HG03196 (cell line): ENCODE data around the gene TFDP2.
"Not testable (repeated sequence)": the region's sequence is repeated elsewhere in the genome, so short reads cannot be mapped to it uniquely, and the experiment has no call there.

Source experiments
- ATAC-seq: cut with Tn5 transposase; IDR thresholded peaks from one replicate; pipeline ENCODE4 v1.9.1; 2021; ENCODE audit not compliant: unreplicated experiment

The TFDP2 gene

GRCh38 chr3:142027300-142027699 is 122.0 kb downstream of the TFDP2 start:
- no peak for ATAC-seq

DNA sequence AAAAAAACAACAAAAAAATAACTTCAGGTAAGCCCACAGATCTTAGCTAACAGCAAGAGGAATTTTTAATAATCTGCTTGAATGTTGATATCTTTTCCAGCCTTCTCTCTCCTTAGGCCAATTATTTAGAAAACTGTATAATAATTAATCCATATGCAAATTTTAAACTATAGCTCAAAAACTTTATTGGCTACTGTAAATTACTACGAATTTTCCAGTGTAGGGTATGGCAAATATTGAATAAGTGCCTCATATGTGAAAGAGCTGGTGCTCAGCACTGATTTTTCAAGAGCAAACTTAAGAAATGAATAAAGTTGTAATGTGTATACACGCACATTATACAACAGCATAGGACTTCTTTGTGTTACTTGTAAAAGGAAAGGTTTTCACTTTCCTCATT is 123.0 kb downstream of the TFDP2 start:
- no peak for ATAC-seq

- peak; percentile 53 for ATAC-seq
Measured at GRCh38 chr3:142022381-142022780, 127.0 kb downstream of the TFDP2 start.

- ATAC-seq = no peak
Measured at GRCh38 chr3:142021127-142021526, 128.2 kb downstream of the TFDP2 start.

DNA sequence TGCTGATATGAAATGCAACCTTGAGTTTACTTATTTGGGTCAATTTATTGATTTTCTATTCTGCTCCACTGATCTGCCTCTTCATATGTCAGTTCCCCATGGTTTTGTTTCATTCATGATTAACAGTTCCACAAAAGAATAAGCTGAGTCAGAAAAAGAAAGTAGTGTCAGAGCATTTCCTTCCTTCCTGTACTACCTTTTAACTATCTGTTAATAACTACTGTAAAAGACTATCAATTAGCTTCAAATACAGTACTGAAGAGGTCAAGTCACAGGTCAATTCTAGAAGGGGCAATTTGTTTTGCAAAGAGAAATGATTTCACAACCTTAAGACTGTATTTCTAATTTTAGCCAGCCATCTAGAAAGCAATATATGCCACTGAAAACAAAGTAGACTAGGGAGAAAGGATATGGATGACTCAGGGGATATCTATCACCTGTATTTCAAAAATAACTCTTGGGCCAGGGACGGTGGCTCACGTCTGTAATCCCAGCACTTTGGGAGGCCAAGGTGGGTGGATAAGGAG is 129.5 kb downstream of the TFDP2 start:
- ATAC-seq = peak; percentile 71

DNA sequence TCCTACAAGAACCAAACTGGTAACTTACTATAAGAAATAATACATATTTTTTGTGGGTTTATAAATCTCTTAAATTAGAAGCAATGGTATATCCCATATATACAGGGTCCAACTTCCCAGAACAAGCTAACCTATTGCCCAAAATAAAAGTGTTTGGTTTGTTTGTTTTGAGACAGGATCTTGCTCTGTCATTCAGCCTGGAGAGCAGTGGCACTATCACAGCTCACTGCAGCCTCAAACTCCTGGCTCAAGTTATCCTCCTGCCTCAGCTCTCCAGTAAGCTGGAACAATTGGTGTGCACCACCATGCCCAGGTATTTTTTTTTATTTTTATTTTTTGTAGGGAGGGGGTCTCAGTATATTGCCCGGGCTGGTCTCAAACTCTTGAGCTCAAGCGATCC is 135.4 kb downstream of the TFDP2 start:
- no peak for ATAC-seq

DNA sequence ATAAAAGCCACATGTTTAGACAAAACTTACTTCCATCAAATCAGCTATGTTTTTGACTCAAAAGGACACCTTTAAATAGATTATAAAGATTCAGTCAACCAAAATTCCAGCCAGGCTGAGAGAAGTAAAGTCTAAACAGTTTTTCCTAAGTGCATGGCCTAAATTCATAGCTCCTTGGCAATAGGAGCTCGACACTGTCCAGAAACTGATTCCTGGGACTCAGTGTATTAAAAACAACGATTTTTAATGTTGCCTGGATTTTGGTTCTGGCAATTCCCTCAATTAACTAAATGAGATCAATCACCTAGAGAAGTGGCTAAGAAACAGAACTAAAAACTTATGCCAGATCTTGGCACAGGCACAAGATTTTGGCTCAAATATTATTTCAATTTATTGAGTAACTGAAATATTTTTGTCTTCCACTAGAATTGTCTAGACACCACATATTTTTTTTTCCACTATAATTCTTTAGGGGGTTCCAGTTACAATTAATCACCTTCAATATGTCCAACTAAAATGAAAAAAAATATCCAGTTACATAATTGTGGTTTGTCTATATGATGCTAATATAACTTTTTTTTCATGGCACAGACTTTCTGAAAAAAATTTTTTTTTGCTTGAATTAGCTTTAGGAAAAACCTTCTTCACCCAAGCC is 135.9 kb downstream of the TFDP2 start:
- ATAC-seq = no peak

GRCh38 chr3:142009029-142009428 is 140.3 kb downstream of the TFDP2 start:
- no peak for ATAC-seq

- ATAC-seq = no peak
Measured at GRCh38 chr3:142007710-142008399, 141.5 kb downstream of the TFDP2 start.

DNA sequence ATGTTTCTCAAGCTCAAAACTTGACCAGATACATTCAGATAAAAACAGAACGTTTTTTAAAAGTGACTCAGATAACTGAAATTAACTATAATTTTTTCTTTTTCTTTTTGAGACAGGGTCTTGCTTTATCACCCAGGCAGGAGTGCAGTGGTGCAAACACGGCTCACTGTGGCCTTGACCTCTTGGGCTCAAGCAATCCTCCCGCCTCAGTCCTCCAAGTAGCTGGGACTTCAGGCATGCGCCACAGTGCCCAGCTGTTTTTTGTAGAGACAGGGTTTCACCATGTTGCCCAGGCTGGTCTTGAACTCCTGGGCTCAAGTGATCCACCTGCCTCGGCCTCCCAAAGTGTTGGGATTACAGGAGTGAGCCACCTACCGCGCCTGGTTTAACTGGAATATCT is 144.4 kb downstream of the TFDP2 start:
- not testable (repeated sequence) for ATAC-seq

DNA sequence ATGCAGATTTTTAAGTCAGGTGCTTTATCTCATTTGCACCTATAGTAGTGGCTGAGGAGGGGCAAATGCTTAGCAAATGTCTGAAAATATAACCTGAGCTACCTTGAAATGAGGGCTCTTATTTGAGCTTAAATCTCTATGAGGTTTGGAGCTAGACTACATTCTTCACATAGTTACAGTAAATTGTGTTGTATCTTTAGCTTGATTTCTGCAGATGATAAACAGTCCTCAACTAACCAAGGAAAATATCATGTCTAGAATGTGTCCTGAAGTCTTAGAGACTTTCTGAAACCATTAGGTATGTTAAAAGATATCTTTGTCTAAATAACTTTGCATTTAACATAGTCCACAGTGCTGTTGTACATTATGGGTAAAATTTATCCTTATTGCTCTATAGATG is 145.3 kb downstream of the TFDP2 start:
- no peak for ATAC-seq

GRCh38 chr3:142003291-142003690 is 146.1 kb downstream of the TFDP2 start:
- ATAC-seq = no peak

DNA sequence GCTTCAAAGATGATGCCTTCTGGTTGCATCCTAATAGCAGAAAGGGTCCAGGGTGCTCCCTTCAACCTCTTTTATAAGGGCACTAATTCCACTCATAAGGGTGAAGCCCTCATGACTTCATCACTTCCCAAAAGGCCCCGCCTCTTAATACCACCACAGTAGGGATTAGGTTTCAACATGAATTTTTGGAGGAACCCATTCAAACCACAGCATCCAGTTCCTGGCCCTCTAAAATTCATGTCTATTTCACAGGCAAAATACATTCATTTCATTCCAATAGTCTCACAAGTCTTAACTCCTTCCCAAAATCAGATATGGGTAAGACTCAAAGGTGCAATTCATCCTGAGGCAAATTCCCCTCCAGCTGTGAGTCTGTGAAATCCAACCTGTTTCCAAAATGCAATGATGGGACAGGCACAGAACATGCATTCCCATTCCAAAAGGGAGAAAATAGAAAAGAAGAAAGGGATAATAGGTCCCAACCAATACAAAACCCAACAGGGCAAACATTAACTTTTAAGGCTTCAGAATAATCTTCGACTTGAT is 148.9 kb downstream of the TFDP2 start:
- no peak for ATAC-seq

GRCh38 chr3:141998669-141999290 is 150.6 kb downstream of the TFDP2 start:
- ATAC-seq = no peak

DNA sequence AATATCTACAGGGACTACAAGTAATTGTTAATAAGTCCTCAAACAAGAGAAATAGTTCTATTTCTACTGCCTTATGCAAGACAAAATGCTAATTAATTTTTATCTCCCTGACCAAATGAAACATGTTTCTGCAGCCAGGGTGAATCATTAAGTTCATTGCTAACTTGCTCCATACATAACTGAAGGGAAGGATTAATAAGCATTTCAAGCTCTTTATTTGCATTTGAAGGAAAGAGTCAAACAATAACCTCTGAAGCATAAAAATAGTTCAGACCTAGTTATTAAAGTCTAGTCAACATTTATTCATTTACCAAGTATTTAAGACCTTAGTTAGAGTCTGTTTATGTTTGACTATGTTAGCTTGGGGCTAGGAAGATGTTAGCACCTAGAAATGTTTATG is 152.9 kb downstream of the TFDP2 start:
- ATAC-seq = peak; percentile 50

DNA sequence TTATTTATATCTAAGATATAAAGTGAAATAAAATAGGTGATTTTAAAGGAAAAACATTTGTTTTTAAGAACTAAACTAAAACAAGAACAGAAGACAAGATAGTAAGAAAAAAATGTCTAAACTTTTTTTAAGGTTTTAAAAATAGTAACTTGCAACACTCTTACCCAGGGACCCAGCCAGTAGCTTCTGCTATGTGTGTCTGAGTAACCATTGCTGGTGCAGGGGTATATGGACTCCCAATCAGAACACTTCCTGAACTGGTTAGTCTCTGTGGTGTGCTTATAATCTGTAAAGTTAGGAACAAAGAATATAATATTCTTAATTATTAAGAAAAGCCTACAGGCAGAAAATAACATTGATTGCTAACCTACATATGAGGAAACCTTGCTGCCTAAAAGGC is 154.5 kb downstream of the TFDP2 start:
- ATAC-seq = no peak

GRCh38 chr3:141992512-141992911 is 156.8 kb downstream of the TFDP2 start:
- no peak for ATAC-seq

- no peak for ATAC-seq
Measured at GRCh38 chr3:141986548-141987107, 162.7 kb downstream of the TFDP2 start.

DNA sequence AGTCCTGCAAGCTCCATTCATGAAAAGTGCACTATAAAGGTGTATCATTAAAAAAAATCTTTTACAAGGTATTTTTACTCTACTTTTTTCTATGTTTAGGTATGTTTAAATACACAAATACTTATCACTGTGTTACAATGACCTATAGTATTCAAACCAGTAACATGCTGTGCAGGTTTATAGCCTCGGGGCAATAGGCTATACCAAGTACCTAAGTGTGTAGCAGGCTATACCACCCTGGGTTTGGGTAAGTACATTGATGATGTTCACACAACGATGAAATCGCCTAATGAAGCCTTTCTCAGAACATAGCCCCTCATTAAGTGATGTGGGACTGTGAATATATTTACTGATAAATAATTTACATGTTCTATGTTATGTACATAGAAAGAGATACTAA is 168.3 kb downstream of the TFDP2 start:
- ATAC-seq = no peak

- no peak for ATAC-seq
Measured at GRCh38 chr3:141979050-141979671, 170.2 kb downstream of the TFDP2 start.

DNA sequence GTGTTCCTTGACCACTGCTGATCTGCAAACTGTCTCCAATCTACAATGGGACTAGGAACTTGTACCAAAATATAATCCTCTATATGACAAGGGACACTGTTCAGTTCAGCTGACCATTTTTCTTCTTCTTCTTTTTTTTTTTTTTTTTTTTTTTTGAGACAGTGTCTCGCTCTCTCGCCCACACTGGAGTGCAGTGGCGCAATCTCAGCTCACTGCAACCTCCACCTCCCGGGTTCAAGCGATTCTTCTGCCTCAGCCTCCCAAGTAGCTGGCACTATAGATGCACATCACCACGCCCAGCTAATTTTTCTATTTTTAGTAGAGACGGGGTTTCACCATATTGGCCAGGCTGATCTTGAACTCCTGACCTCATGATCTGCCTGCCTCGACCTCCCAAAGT is 174.6 kb downstream of the TFDP2 start:
- not testable (repeated sequence) for ATAC-seq
